SU-DHL-6 (cell line): ENCODE measurements around the gene CPNE5.

Experiments
- EZH2phosphoT487 ChIP-seq: fragments of 200-600 bp; sonication (generic), shearing (Covaris generic); conservative IDR thresholded peaks from 2 replicates; pipeline ENCODE4 v1.6.1; 2018; ENCODE audit warnings: mild to moderate bottlenecking, antibody characterized with exemption, low read length, moderate library complexity, mixed read lengths
- TF ChIP-seq, protein P1 (sequence below): fragments of 200-600 bp; sonication (generic); IDR thresholded peaks from one replicate; pipeline ENCODE4 v1.5.1; 2017; ENCODE audit warnings: antibody characterized with exemption, mild to moderate bottlenecking, low read length, moderate library complexity; ENCODE audit not compliant: insufficient read depth, poor library complexity, severe bottlenecking

- TF ChIP-seq, protein P1, sequence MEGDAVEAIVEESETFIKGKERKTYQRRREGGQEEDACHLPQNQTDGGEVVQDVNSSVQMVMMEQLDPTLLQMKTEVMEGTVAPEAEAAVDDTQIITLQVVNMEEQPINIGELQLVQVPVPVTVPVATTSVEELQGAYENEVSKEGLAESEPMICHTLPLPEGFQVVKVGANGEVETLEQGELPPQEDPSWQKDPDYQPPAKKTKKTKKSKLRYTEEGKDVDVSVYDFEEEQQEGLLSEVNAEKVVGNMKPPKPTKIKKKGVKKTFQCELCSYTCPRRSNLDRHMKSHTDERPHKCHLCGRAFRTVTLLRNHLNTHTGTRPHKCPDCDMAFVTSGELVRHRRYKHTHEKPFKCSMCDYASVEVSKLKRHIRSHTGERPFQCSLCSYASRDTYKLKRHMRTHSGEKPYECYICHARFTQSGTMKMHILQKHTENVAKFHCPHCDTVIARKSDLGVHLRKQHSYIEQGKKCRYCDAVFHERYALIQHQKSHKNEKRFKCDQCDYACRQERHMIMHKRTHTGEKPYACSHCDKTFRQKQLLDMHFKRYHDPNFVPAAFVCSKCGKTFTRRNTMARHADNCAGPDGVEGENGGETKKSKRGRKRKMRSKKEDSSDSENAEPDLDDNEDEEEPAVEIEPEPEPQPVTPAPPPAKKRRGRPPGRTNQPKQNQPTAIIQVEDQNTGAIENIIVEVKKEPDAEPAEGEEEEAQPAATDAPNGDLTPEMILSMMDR: no peak
- no peak for TF ChIP-seq EZH2phosphoT487
These were observed 1.6 kb downstream of the CPNE5 start for GRCh38 chr6:36837686-36838085.
